ENCODE results near the gene CDK5RAP1. TPM values are rescaled to one million over a fixed set of nuclear protein-coding genes. Genes with fewer than 3 reads are reported as not detected.

CDK5RAP1 gene
- polyA plus RNA-seq, 1 donor (not counting 4 experiments of a cell fraction or from before 2014, with no cell fraction given) = 34.0 TPM

DNA sequence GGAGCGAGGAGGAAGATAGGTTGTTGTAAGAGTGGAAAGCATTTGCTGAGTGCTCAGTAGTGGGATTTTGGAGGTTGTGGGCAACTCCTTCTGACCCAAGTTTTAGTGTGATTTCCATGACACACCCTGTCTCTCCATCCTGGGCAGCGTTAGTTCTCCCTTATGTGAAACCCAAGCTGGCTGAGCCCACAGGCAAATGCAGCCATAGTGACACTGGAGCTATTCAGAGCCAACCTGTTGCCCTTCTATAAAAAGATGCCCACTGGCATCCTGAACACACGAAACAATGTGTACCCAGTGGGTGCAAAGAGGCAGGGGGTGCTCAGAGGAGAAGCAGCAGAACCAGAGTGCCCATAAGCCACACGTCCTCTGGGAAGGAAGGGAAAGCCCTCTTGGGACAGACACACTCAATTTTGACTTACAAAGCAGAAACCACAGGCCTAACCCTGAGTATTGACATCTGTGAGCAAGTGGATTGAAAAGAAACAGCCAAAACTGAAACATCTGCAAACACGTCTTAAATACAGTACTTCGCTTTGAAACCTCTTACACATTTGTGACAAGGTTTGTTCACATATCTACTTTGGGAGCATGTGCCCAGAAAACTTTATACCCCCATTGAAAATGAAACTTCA is 63.7 kb downstream of the CDK5RAP1 start:
- Histone ChIP-seq H3K4me3 (ENCODE audit: control insufficient read depth in 2 of 3, extremely low read depth in 1 of 3, insufficient read depth in 2 of 3, low read depth in 1 of 3, low read length in 3 of 3) (no peak overlapping the region), H4K20me1 (ENCODE audit: control insufficient read depth, extremely low read depth, insufficient read depth, low read length) (no peaks in the 10 kb centered on the region), H3K4me2 (ENCODE audit: control insufficient read depth, extremely low read depth, insufficient read depth, low read depth, low read length) (no peak overlapping the region), H3K4me1 (ENCODE audit: control insufficient read depth, extremely low read depth, insufficient read depth, low read length) (no peaks in the 10 kb centered on the region), H3K27me3 (ENCODE audit: control insufficient read depth, extremely low read depth, insufficient read depth, low read length) (peaks cover 3% of the 10 kb centered on the region), H3K9ac (ENCODE audit: control insufficient read depth, extremely low read depth, insufficient read depth, low read length) (no peak overlapping the region), H3K9me3 (ENCODE audit: control insufficient read depth, low read depth, low read length) (no peaks in the 10 kb centered on the region), H2AFZ (ENCODE audit: control insufficient read depth, low read length) (no peak overlapping the region), H3K27ac (ENCODE audit: control insufficient read depth, insufficient read depth, low read length) (no peak overlapping the region), H3K79me2 (ENCODE audit: control insufficient read depth, insufficient read depth, low read length) (no peaks in the 10 kb centered on the region), H3K36me3 (ENCODE audit: control insufficient read depth in 2 of 2, extremely low read depth in 1 of 2, insufficient read depth in 2 of 2, low read length in 2 of 2) (no peaks in the 10 kb centered on the region), H3K9me1 (ENCODE audit: control insufficient read depth, extremely low read depth, insufficient read depth, low read length) (no peaks in the 10 kb centered on the region)
- dilution Hi-C loops (cut with MboI; ENCODE audit: extremely low pct_ligation_motif_present, low sequenced_read_pairs) = no loop called here
- TF ChIP-seq EZH2 (IDR thresholded peaks at IDR 0.05; ENCODE audit: low read length) = no peak
- TF ChIP-seq CTCF (optimal IDR thresholded peaks at IDR 0.05 in 1 of 3, IDR thresholded peaks at IDR 0.05 in 1 of 3, conservative IDR thresholded peaks at IDR 0.05 in 1 of 3; ENCODE audit: extremely low read depth in 1 of 3, insufficient read depth in 2 of 3, low read length in 3 of 3) = no peak
- FAIRE-seq (no peak), DNase-seq (ENCODE audit: low read depth, low spot score) (no peak)

- TF ChIP-seq EZH2 (IDR thresholded peaks at IDR 0.05; ENCODE audit: low read length) (no peak), CTCF (optimal IDR thresholded peaks at IDR 0.05 in 1 of 3, IDR thresholded peaks at IDR 0.05 in 1 of 3, conservative IDR thresholded peaks at IDR 0.05 in 1 of 3; ENCODE audit: extremely low read depth in 1 of 3, insufficient read depth in 2 of 3, low read length in 3 of 3) (peak; percentile 30 to 66 (median 54))
- Histone ChIP-seq H3K4me1 (ENCODE audit: control insufficient read depth, extremely low read depth, insufficient read depth, low read length) (no peaks in the 10 kb centered on the region), H3K27me3 (ENCODE audit: control insufficient read depth, extremely low read depth, insufficient read depth, low read length) (peaks cover 3% of the 10 kb centered on the region), H3K4me3 (ENCODE audit: control insufficient read depth in 2 of 3, extremely low read depth in 1 of 3, insufficient read depth in 2 of 3, low read depth in 1 of 3, low read length in 3 of 3) (no peak overlapping the region), H3K9me1 (ENCODE audit: control insufficient read depth, extremely low read depth, insufficient read depth, low read length) (no peaks in the 10 kb centered on the region), H3K9ac (ENCODE audit: control insufficient read depth, extremely low read depth, insufficient read depth, low read length) (no peak overlapping the region), H3K9me3 (ENCODE audit: control insufficient read depth, low read depth, low read length) (no peaks in the 10 kb centered on the region), H4K20me1 (ENCODE audit: control insufficient read depth, extremely low read depth, insufficient read depth, low read length) (no peaks in the 10 kb centered on the region), H3K79me2 (ENCODE audit: control insufficient read depth, insufficient read depth, low read length) (no peaks in the 10 kb centered on the region), H3K27ac (ENCODE audit: control insufficient read depth, insufficient read depth, low read length) (no peak overlapping the region), H3K4me2 (ENCODE audit: control insufficient read depth, extremely low read depth, insufficient read depth, low read depth, low read length) (no peak overlapping the region), H3K36me3 (ENCODE audit: control insufficient read depth in 2 of 2, extremely low read depth in 1 of 2, insufficient read depth in 2 of 2, low read length in 2 of 2) (no peaks in the 10 kb centered on the region), H2AFZ (ENCODE audit: control insufficient read depth, low read length) (no peak overlapping the region)
- dilution Hi-C loops (cut with MboI; ENCODE audit: extremely low pct_ligation_motif_present, low sequenced_read_pairs) = no loop called here
- FAIRE-seq = no peak
- DNase-seq (ENCODE audit: low read depth, low spot score) = peak; percentile 7
Observed at GRCh38 chr20:33337119-33337518, 64.2 kb downstream of the CDK5RAP1 start.
